HL-60 (cell line): Measurements from ENCODE around the gene ERO1A.

Source experiments
- DNase-seq, 2 experiments: peaks; one replicate each; pipeline ENCODE4 v3.0.0-alpha.2; 2010 to 2020; ENCODE audit warnings: low read depth in 1 of 2, low spot score in 1 of 2
- H3K27ac ChIP-seq: fragments of 250-450 bp; sonication (Bioruptor Pico); replicated peaks from 2 replicates; pipeline ENCODE4 v1.5.1; 2020; ENCODE audit warnings: mild to moderate bottlenecking, moderate library complexity
- H3K27me3 ChIP-seq: fragments of 250-450 bp; sonication (Bioruptor Pico); 2 replicates; pipeline ENCODE4 v1.5.1; 2021; ENCODE audit warnings: mild to moderate bottlenecking, moderate library complexity; ENCODE audit not compliant: insufficient read depth, poor library complexity, severe bottlenecking
- H3K4me3 ChIP-seq: replicated peaks from 2 replicates; pipeline ENCODE4 v1.5.1; 2011; ENCODE audit warnings: mild to moderate bottlenecking, control low read depth, low read length; ENCODE audit not compliant: insufficient read depth
- CTCF ChIP-seq: IDR thresholded peaks from one replicate; pipeline ENCODE4 v1.5.1; 2011; ENCODE audit warnings: low read length, control low read depth, inconsistent platforms; ENCODE audit not compliant: insufficient read depth
- GABPA ChIP-seq: IDR thresholded peaks from 2 replicates; pipeline ENCODE4 v1.6.1; 2012; ENCODE audit warnings: low read depth
- POLR2AphosphoS5 ChIP-seq: IDR thresholded peaks from 2 replicates; pipeline ENCODE4 v1.6.1; 2012; ENCODE audit warnings: low read depth
- SPI1 ChIP-seq: IDR thresholded peaks from 2 replicates; pipeline ENCODE4 v1.6.1; 2012; ENCODE audit warnings: low read depth, mild to moderate bottlenecking, borderline replicate concordance
- TF ChIP-seq, protein P1 (sequence below): IDR thresholded peaks from 2 replicates; pipeline ENCODE4 v1.6.1; 2012; ENCODE audit warnings: low read depth; ENCODE audit not compliant: insufficient replicate concordance

ERO1A gene

GRCh38 chr14:52663850-52664249 is 31.5 kb downstream of the ERO1A start:
- Histone ChIP-seq H3K4me3 (no peak overlapping the region), H3K27ac (no peak overlapping the region), H3K27me3 (no peaks in the 10 kb centered on the region)
- TF ChIP-seq, protein P1, sequence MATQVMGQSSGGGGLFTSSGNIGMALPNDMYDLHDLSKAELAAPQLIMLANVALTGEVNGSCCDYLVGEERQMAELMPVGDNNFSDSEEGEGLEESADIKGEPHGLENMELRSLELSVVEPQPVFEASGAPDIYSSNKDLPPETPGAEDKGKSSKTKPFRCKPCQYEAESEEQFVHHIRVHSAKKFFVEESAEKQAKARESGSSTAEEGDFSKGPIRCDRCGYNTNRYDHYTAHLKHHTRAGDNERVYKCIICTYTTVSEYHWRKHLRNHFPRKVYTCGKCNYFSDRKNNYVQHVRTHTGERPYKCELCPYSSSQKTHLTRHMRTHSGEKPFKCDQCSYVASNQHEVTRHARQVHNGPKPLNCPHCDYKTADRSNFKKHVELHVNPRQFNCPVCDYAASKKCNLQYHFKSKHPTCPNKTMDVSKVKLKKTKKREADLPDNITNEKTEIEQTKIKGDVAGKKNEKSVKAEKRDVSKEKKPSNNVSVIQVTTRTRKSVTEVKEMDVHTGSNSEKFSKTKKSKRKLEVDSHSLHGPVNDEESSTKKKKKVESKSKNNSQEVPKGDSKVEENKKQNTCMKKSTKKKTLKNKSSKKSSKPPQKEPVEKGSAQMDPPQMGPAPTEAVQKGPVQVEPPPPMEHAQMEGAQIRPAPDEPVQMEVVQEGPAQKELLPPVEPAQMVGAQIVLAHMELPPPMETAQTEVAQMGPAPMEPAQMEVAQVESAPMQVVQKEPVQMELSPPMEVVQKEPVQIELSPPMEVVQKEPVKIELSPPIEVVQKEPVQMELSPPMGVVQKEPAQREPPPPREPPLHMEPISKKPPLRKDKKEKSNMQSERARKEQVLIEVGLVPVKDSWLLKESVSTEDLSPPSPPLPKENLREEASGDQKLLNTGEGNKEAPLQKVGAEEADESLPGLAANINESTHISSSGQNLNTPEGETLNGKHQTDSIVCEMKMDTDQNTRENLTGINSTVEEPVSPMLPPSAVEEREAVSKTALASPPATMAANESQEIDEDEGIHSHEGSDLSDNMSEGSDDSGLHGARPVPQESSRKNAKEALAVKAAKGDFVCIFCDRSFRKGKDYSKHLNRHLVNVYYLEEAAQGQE: no peak
- no peak for TF ChIP-seq POLR2AphosphoS5
- TF ChIP-seq SPI1: no peak
- no peak for TF ChIP-seq GABPA
- TF ChIP-seq CTCF: no peak
- DNase-seq: no peak

DNA sequence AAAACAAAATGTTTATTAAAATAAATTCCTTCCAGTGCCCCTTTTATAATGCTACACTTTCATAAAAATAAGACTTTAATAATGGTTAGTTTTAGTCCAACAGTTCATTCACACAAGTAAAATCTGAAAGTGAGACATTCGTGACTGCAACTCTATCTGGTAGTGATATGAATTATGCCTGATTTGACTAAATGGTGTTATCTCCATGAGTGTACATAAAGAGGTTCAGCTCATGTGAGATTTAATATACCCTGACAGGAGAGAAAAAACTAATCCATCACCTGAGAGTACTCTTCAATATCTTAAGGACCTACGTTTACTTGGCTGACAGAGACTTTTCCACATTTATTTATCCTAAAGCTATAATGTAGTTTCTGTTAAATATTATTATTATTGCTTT is 34.0 kb downstream of the ERO1A start:
- Histone ChIP-seq H3K27ac (no peak overlapping the region), H3K4me3 (no peak overlapping the region), H3K27me3 (no peaks in the 10 kb centered on the region)
- no peak for DNase-seq
- no peak for TF ChIP-seq GABPA
- no peak for TF ChIP-seq POLR2AphosphoS5
- TF ChIP-seq, protein P1: no peak
- TF ChIP-seq CTCF: no peak
- TF ChIP-seq SPI1: no peak

- no peak for DNase-seq
- Histone ChIP-seq H3K27ac (no peak overlapping the region), H3K27me3 (no peaks in the 10 kb centered on the region), H3K4me3 (no peak overlapping the region)
- no peak for TF ChIP-seq GABPA
- no peak for TF ChIP-seq POLR2AphosphoS5
- TF ChIP-seq, protein P1: no peak
- TF ChIP-seq CTCF: no peak
- no peak for TF ChIP-seq SPI1
These were observed 34.5 kb downstream of the ERO1A start for GRCh38 chr14:52660832-52661231.
